Trophoblast cell (in vitro differentiated cells and primary cell): Measurements from ENCODE around the gene PAK6.
A peak's percentile ranks its signal among the peaks of the same experiment; 100 is the strongest.

Source experiments
- DNase-seq, 2 donors: peaks; one replicate each; pipeline ENCODE4 v3.0.0-alpha.2; 2016
- H2AFZ ChIP-seq: 2 replicates; pipeline ENCODE4 v1.6.1; 2013; ENCODE audit warnings: low read length, moderate library complexity, mild to moderate bottlenecking; ENCODE audit not compliant: insufficient read depth, poor library complexity
- H2AK5ac ChIP-seq: 2 replicates; pipeline ENCODE4 v1.6.1; 2013; ENCODE audit warnings: mild to moderate bottlenecking, low read length
- H2BK120ac ChIP-seq: 2 replicates; pipeline ENCODE4 v1.6.1; 2013; ENCODE audit warnings: low read length, mild to moderate bottlenecking, moderate library complexity; ENCODE audit not compliant: insufficient read depth, poor library complexity
- H2BK12ac ChIP-seq: 2 replicates; pipeline ENCODE4 v1.6.1; 2013; ENCODE audit warnings: mild to moderate bottlenecking, low read length, moderate library complexity
- H2BK5ac ChIP-seq: 2 replicates; pipeline ENCODE4 v1.6.1; 2013; ENCODE audit warnings: low read length, low read depth, moderate library complexity, mild to moderate bottlenecking; ENCODE audit not compliant: poor library complexity
- H3K14ac ChIP-seq: 2 replicates; pipeline ENCODE4 v1.6.1; 2013; ENCODE audit warnings: mild to moderate bottlenecking, low read length
- H3K18ac ChIP-seq: 2 replicates; pipeline ENCODE4 v1.6.1; 2013; ENCODE audit warnings: mild to moderate bottlenecking, low read length
- H3K23ac ChIP-seq: 2 replicates; pipeline ENCODE4 v1.6.1; 2013; ENCODE audit warnings: low read length
- H3K27ac ChIP-seq: 2 replicates; pipeline ENCODE4 v1.5.1; 2013; ENCODE audit warnings: low read depth, mild to moderate bottlenecking, inconsistent platforms, low read length, moderate library complexity
- H3K27me3 ChIP-seq: 2 replicates; pipeline ENCODE4 v1.6.1; 2013; ENCODE audit warnings: inconsistent platforms, mild to moderate bottlenecking, low read length, moderate library complexity; ENCODE audit not compliant: insufficient read depth
- H3K36me3 ChIP-seq, 2 experiments: 1 replicate in 1 of 2; 2 replicates in 1 of 2; pipeline ENCODE4 v1.6.1; 2013; ENCODE audit warnings: low read length in 2 of 2, mild to moderate bottlenecking in 2 of 2, moderate library complexity in 1 of 2; ENCODE audit not compliant: insufficient read depth in 2 of 2, control insufficient read depth in 1 of 2
- H3K4ac ChIP-seq: 2 replicates; pipeline ENCODE4 v1.6.1; 2013; ENCODE audit warnings: low read depth, mild to moderate bottlenecking, low read length, moderate library complexity
- H3K4me1 ChIP-seq, 2 experiments: 1 replicate in 1 of 2; 2 replicates in 1 of 2; pipeline ENCODE4 v1.6.1; 2013; ENCODE audit warnings: low read length in 2 of 2, mild to moderate bottlenecking in 2 of 2, moderate library complexity in 1 of 2; ENCODE audit not compliant: insufficient read depth in 2 of 2, control insufficient read depth in 1 of 2
- H3K4me2 ChIP-seq: 2 replicates; pipeline ENCODE4 v1.6.1; 2013; ENCODE audit warnings: inconsistent platforms, mild to moderate bottlenecking, low read length, moderate library complexity
- H3K4me3 ChIP-seq: 2 replicates; pipeline ENCODE4 v1.5.1; 2013; ENCODE audit warnings: mild to moderate bottlenecking, low read depth, low read length, inconsistent platforms
- H3K79me1 ChIP-seq: one replicate; pipeline ENCODE4 v1.6.1; 2013; ENCODE audit warnings: low read length
- H3K79me2 ChIP-seq: 2 replicates; pipeline ENCODE4 v1.6.1; 2013; ENCODE audit warnings: low read length, mild to moderate bottlenecking; ENCODE audit not compliant: control insufficient read depth, insufficient read depth, poor library complexity
- H3K9ac ChIP-seq: 2 replicates; pipeline ENCODE4 v1.6.1; 2013; ENCODE audit warnings: mild to moderate bottlenecking, low read length
- H3K9me3 ChIP-seq: 2 replicates; pipeline ENCODE4 v1.6.1; 2013; ENCODE audit warnings: low read depth, mild to moderate bottlenecking, control low read depth, inconsistent platforms, low read length; ENCODE audit not compliant: insufficient read depth
- H4K12ac ChIP-seq: 2 replicates; pipeline ENCODE4 v1.6.1; 2013; ENCODE audit warnings: low read depth, mild to moderate bottlenecking, low read length, moderate library complexity
- H4K8ac ChIP-seq: 2 replicates; pipeline ENCODE4 v1.6.1; 2013; ENCODE audit warnings: low read depth, mild to moderate bottlenecking, low read length, moderate library complexity
- H4K91ac ChIP-seq: one replicate; pipeline ENCODE4 v1.6.1; 2013; ENCODE audit warnings: low read depth, mild to moderate bottlenecking, low read length, moderate library complexity
- WGBS: extraction: QIAGEN DNeasy Blood & Tissue Kit; methylation state at CpG from one replicate; pipeline ENCODE4 v1.1.7; 2013; ENCODE audit warnings: missing lambda C conversion rate; ENCODE audit not compliant: insufficient read length, insufficient coverage; ENCODE audit errors: extremely low coverage; 5-methylcytosine and 5-hydroxymethylcytosine counted together

PAK6 gene

DNA sequence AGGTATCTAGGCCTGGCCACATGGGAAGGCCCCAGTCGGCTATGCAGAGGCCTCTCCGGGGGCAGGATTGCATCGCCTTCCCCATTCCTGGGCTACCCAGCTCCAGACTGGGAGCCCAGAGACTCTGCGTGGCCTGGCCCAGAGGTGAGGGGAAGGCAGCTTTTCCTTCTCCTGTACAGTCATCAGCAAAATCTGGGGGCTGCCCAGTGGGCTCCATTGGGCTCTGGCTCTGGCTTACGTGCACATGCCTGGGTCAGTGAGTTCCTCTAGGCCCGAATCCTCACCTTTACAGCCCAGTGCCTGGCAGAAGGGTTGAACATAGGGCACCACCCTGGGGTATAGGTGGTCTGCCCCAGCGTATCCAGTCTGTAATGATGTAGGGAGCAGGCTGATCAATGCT lies 47.9 kb downstream of the PAK6 start:
- Histone ChIP-seq H3K4me2 (no peak overlapping the region), H3K9ac (no peak overlapping the region), H3K18ac (no peak overlapping the region), H3K79me1 (peaks cover 10% of the 10 kb centered on the region), H3K4ac (peak overlapping the region; percentile 6), H3K4me3 (no peak overlapping the region), H2AK5ac (peak overlapping the region; percentile 47), H3K4me1 (peaks cover 35 to 41% of the 10 kb centered on the region in 2 experiments), H3K23ac (no peak overlapping the region), H3K27me3 (peaks cover 37% of the 10 kb centered on the region), H3K27ac (no peak overlapping the region), H4K91ac (peak overlapping the region; percentile 13), H2BK12ac (no peak overlapping the region), H3K36me3 (no peaks in the 10 kb centered on the region), H4K12ac (no peak overlapping the region), H2BK5ac (no peak overlapping the region), H3K9me3 (peaks cover 4% of the 10 kb centered on the region), H2BK120ac (no peak overlapping the region), H3K14ac (no peak overlapping the region), H4K8ac (no peak overlapping the region), H3K79me2 (peaks cover 2% of the 10 kb centered on the region), H2AFZ (no peak overlapping the region)
- DNase-seq, result no peak
- WGBS, result no CpG with 5 or more reads among the region's 7 CpGs

DNA sequence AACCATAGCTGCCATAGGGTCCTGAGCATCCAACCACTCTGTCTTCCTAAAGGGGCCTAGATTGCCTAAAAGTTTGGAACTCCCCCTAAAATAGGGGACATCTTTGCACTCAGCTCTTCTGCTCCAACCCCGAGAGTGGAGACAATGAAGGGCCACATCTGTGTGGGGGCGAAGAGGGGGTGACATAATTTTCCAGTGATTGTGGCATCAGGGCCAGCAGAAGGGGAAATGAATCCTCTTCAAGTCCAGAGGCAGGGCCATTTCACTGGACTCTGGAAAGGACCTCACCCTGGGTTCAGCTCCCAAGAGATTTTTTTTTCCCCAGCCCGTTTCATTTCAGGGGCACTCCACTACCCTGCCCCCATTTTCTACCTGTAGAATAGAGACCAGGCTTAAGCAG lies 48.6 kb downstream of the PAK6 start:
- no peak overlapping the region for H3K9ac ChIP-seq
- peaks cover 2% of the 10 kb centered on the region for H3K9me3 ChIP-seq
- H2BK120ac ChIP-seq, result no peak overlapping the region
- no peak for DNase-seq
- H3K27ac ChIP-seq, result no peak overlapping the region
- no peak overlapping the region for H3K4ac ChIP-seq
- no peak overlapping the region for H3K14ac ChIP-seq
- H3K36me3 ChIP-seq, result no peaks in the 10 kb centered on the region
- no peak overlapping the region for H3K4me2 ChIP-seq
- no peak overlapping the region for H4K91ac ChIP-seq
- H3K23ac ChIP-seq, result no peak overlapping the region
- peaks cover 2% of the 10 kb centered on the region for H3K79me2 ChIP-seq
- no CpG with 5 or more reads among the region's 3 CpGs for WGBS
- no peak overlapping the region for H2AFZ ChIP-seq
- H3K18ac ChIP-seq, result no peak overlapping the region
- H3K27me3 ChIP-seq, result peaks cover 36% of the 10 kb centered on the region
- H2AK5ac ChIP-seq, result no peak overlapping the region
- H3K4me1 ChIP-seq, result peaks cover 31 to 34% of the 10 kb centered on the region in 2 experiments
- peaks cover 10% of the 10 kb centered on the region for H3K79me1 ChIP-seq
- no peak overlapping the region for H3K4me3 ChIP-seq
- no peak overlapping the region for H4K12ac ChIP-seq
- H4K8ac ChIP-seq, result no peak overlapping the region
- H2BK12ac ChIP-seq, result no peak overlapping the region
- H2BK5ac ChIP-seq, result no peak overlapping the region

DNA sequence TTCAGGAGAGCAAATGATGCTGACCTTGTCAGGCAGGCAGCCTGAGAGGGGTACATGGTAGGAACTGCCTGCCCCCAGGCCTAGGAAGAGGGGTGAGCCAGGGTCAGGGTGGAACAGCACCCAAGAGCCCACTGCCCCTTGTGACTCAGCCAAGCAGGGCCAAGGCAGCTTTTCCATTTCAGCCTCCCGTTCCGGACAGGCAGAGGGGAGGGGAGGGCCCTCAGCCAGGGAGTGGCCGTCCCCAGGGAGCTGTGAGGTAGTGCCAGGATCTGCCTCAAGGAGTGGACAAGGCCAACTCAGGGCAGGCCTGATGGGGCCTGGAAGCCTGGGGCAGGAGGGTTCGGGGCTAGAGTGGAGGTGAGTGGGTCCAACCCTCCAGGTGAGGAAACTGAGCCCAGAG lies 49.1 kb downstream of the PAK6 start:
- Histone ChIP-seq H3K4me2 (no peak overlapping the region), H3K9ac (no peak overlapping the region), H4K12ac (no peak overlapping the region), H3K4ac (no peak overlapping the region), H2BK12ac (peak overlapping the region; percentile 23), H3K14ac (no peak overlapping the region), H3K18ac (no peak overlapping the region), H3K36me3 (no peaks in the 10 kb centered on the region), H2AFZ (no peak overlapping the region), H4K91ac (no peak overlapping the region), H3K79me1 (peaks cover 6% of the 10 kb centered on the region), H3K4me3 (no peak overlapping the region), H3K4me1 (peaks cover 26 to 31% of the 10 kb centered on the region in 2 experiments), H3K23ac (no peak overlapping the region), H3K9me3 (peaks cover 2% of the 10 kb centered on the region), H4K8ac (no peak overlapping the region), H3K27ac (no peak overlapping the region), H3K79me2 (no peaks in the 10 kb centered on the region), H2AK5ac (no peak overlapping the region), H2BK120ac (no peak overlapping the region), H3K27me3 (peaks cover 31% of the 10 kb centered on the region), H2BK5ac (no peak overlapping the region)
- no CpG with 5 or more reads among the region's 4 CpGs for WGBS
- DNase-seq, result no peak

DNA sequence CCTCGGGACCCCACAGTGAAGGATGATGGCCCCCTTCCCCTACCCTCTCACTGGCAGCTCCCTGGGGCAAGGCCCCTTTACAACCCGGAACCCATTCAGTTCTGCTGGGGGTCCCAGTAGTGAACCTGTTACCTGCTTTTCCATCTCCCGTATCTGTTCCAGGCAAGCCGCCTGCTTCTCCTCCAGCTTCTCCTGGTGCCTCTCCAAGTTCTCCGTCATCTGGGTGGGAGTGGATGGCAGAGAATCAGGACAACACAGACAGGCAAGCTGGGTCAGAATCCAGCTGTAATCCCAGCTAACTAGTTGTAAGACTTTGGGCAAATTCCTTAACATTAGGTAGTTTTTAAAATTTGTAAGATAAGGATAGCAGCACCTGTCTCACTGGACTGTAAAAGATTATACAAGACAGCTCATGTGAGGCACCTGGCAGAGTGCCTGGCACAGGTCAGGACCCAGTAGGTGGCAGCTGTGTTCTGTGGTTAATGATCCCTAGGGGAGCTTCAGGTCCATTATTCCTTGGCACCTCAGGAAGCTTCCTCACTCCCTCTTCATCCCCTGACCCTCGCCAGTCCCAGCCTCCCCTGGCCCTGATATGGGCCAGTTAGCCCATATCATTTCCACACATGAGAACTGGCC lies 50.4 kb downstream of the PAK6 start:
- Histone ChIP-seq H3K4me3 (no peak overlapping the region), H3K79me2 (no peaks in the 10 kb centered on the region), H2AK5ac (no peak overlapping the region), H3K4me1 (peaks cover 22 to 25% of the 10 kb centered on the region in 2 experiments), H3K36me3 (no peaks in the 10 kb centered on the region), H4K91ac (no peak overlapping the region), H3K9me3 (peaks cover 2% of the 10 kb centered on the region), H3K4me2 (no peak overlapping the region), H4K8ac (no peak overlapping the region), H4K12ac (no peak overlapping the region), H2AFZ (no peak overlapping the region), H2BK12ac (no peak overlapping the region), H3K4ac (no peak overlapping the region), H3K18ac (no peak overlapping the region), H2BK5ac (no peak overlapping the region), H3K27ac (no peak overlapping the region), H3K23ac (no peak overlapping the region), H2BK120ac (no peak overlapping the region), H3K9ac (no peak overlapping the region), H3K14ac (no peak overlapping the region), H3K79me1 (peaks cover 6% of the 10 kb centered on the region), H3K27me3 (peaks cover 18% of the 10 kb centered on the region)
- WGBS, result no CpG with 5 or more reads among the region's 6 CpGs
- DNase-seq, result no peak
